Body of pancreas (tissue), 4 donors: ENCODE results near the gene APLP2. TPM values are rescaled to one million over a fixed set of nuclear protein-coding genes. Genes with fewer than 3 reads are reported as not detected.

Experiments used
- ATAC-seq: fragments of 150-250 bp; one replicate; pipeline ENCODE4 v1.9.1; 2016
- DNase-seq, 4 donors: peaks; one replicate each; pipeline ENCODE4 v3.0.0-alpha.2; 2019
- H3K27ac ChIP-seq, 4 donors: fragments of 200-600 bp; sonication (generic); 1 replicate in 3 of 4; 2 replicates in 1 of 4; pipeline versions ENCODE4 v1.5.1 to v1.6.1; 2016 to 2019; ENCODE audit warnings: mild to moderate bottlenecking in 1 of 4, mixed read lengths in 1 of 4, moderate library complexity in 1 of 4
- H3K27me3 ChIP-seq, 2 donors: fragments of 200-600 bp; sonication (generic); one replicate each; pipeline ENCODE4 v1.6.0; 2016; ENCODE audit warnings: mild to moderate bottlenecking in 1 of 2
- H3K36me3 ChIP-seq, 2 donors: fragments of 200-600 bp; sonication (generic); replicated peaks in 1 of 2; 2 replicates each; pipeline ENCODE4 v1.5.1; 2016; ENCODE audit warnings: low read depth in 2 of 2; ENCODE audit not compliant: insufficient read depth in 1 of 2
- H3K4me1 ChIP-seq: fragments of 200-600 bp; sonication (generic); one replicate; pipeline ENCODE4 v1.6.0; 2016
- H3K4me3 ChIP-seq, 2 donors: fragments of 200-600 bp; sonication (generic); 1 replicate in 1 of 2; 2 replicates in 1 of 2; pipeline ENCODE4 v1.5.1; 2016 to 2019
- H3K9me3 ChIP-seq, 3 donors: fragments of 200-600 bp; sonication (generic); 1 replicate in 2 of 3; 2 replicates in 1 of 3; pipeline ENCODE4 v1.5.1; 2016
- CTCF ChIP-seq, 7 experiments: fragments of 450-650 bp in 4 of 7; fragments of 200-600 bp in 3 of 7; sonication (generic) in 3 of 7; IDR thresholded peaks; one replicate each; pipeline ENCODE4 v1.5.1; 2016 to 2019; ENCODE audit warnings: antibody characterized with exemption in 7 of 7
- POLR2A ChIP-seq, 3 donors: fragments of 450-650 bp; IDR thresholded peaks; one replicate each; pipeline ENCODE4 v1.6.1; 2016; ENCODE audit warnings: antibody characterized with exemption in 3 of 3, mild to moderate bottlenecking in 2 of 3
- WGBS, 2 donors: methylation state at CpG; one replicate each; pipeline ENCODE4 v1.1.5; 2017; 5-methylcytosine and 5-hydroxymethylcytosine counted together
- intact Hi-C: fragments of 100-400 bp; cut with DNase I; formaldehyde crosslinking; loops from one replicate; pipeline ENCODE4 v1.15.1; 2023
- total RNA-seq, 2 donors: library from RNA; depleted of rRNA; stranded (reverse); fragments of >200 nt; gene quantifications; one replicate each; pipeline ENCODE4 v1.1.0, GENCODE V29; 2016

Gene APLP2
- total RNA-seq, 2 donors from 2014 or later: 157 to 177 TPM

GRCh38 chr11:130145311-130145812 lies 75.7 kb downstream of the APLP2 start:
- Histone ChIP-seq H3K4me1 (peaks cover 38% of the 10 kb centered on the region), H3K9me3 (no peaks in the 10 kb centered on the region), H3K36me3 (no peaks in the 10 kb centered on the region), H3K27ac (peak overlapping the region; percentile 3 to 86 (median 80)), H3K27me3 (no peaks in the 10 kb centered on the region), H3K4me3 (no peak overlapping the region)
- intact Hi-C loops: no loop called here
- peak in 2 of 4 donors; percentile 46 to 64 for DNase-seq
- no peak for TF ChIP-seq POLR2A (IDR thresholded peaks at IDR 0.05)
- TF ChIP-seq CTCF (IDR thresholded peaks at IDR 0.05): no peak
- ATAC-seq: peak; percentile 65
- WGBS, 2 donors: 19 to 32% methylated on average over 3 of the region's 3 CpGs

GRCh38 chr11:130145975-130146776 lies 76.5 kb downstream of the APLP2 start:
- peak; percentile 68 for ATAC-seq
- H3K4me1 ChIP-seq: peaks cover 38% of the 10 kb centered on the region
- 30 to 43% methylated on average over 12 to 15 of the region's 15 CpGs for WGBS, 2 donors
- TF ChIP-seq POLR2A (IDR thresholded peaks at IDR 0.05): peak in 2 of 3 donors; percentile 6 to 23
- TF ChIP-seq CTCF (IDR thresholded peaks at IDR 0.05): peak in 5 of 7 experiments; percentile 15 to 43 (median 39)
- no peaks in the 10 kb centered on the region for H3K9me3 ChIP-seq
- no peaks in the 10 kb centered on the region for H3K27me3 ChIP-seq
- peak; percentile 63 to 77 (median 74) for DNase-seq
- H3K27ac ChIP-seq: peak overlapping the region; percentile 60 to 86 (median 80)
- intact Hi-C loops: no loop called here
- no peak overlapping the region for H3K4me3 ChIP-seq
- no peaks in the 10 kb centered on the region for H3K36me3 ChIP-seq

- H3K4me1 ChIP-seq: peaks cover 38% of the 10 kb centered on the region
- no peaks in the 10 kb centered on the region for H3K9me3 ChIP-seq
- intact Hi-C loops: no loop called here
- peak; percentile 69 for ATAC-seq
- TF ChIP-seq CTCF (IDR thresholded peaks at IDR 0.05) (no peak), POLR2A (IDR thresholded peaks at IDR 0.05) (no peak)
- H3K27me3 ChIP-seq: no peaks in the 10 kb centered on the region
- peak overlapping the region; percentile 60 to 86 (median 80) for H3K27ac ChIP-seq
- H3K4me3 ChIP-seq: no peak overlapping the region
- WGBS, 2 donors: 21 to 37% methylated on average over 5 of the region's 5 CpGs
- no peaks in the 10 kb centered on the region for H3K36me3 ChIP-seq
- DNase-seq: peak; percentile 65 to 86 (median 74)
These were observed 77.1 kb downstream of the APLP2 start for GRCh38 chr11:130146796-130147195.

GRCh38 chr11:130148796-130149326 lies 79.2 kb downstream of the APLP2 start:
- H3K4me1 ChIP-seq: peaks cover 37% of the 10 kb centered on the region
- WGBS, 2 donors: 83 to 84% methylated on average over 12 of the region's 12 CpGs

More at GRCh38 chr11:130148796-130149326, 79.2 kb downstream of the APLP2 start:
- Histone ChIP-seq H3K36me3 (no peaks in the 10 kb centered on the region), H3K9me3 (no peaks in the 10 kb centered on the region), H3K27me3 (no peaks in the 10 kb centered on the region), H3K4me3 (no peak overlapping the region), H3K27ac (no peak overlapping the region)
- no peak for TF ChIP-seq CTCF (IDR thresholded peaks at IDR 0.05)
- TF ChIP-seq POLR2A (IDR thresholded peaks at IDR 0.05): no peak
- intact Hi-C loops: no loop called here
- no peak for DNase-seq
- ATAC-seq: no peak
